Measurements from ENCODE around the gene VPS13C. TPM values are rescaled to one million over a fixed set of nuclear protein-coding genes. Genes with fewer than 3 reads are reported as not detected.
A peak's percentile ranks its signal among the peaks of the same experiment; 100 is the strongest.

Gene VPS13C
- total RNA-seq, 1 donor from 2014 or later = 57.4 TPM

- Mint-ChIP-seq H3K4me1 (ENCODE audit: low read depth) (no peaks in the 10 kb centered on the region), H3K36me3 (ENCODE audit: low read depth) (no peaks in the 10 kb centered on the region), H3K27ac (no peak overlapping the region), H3K9me3 (no peaks in the 10 kb centered on the region), H3K27me3 (ENCODE audit: low read depth) (peaks cover 5% of the 10 kb centered on the region), H3K4me3 (ENCODE audit: low read depth) (no peak overlapping the region)
- intact Hi-C loops (cut with micrococcal nuclease) = no loop called here
- no peak for DNase-seq (ENCODE audit: low spot score)
These were observed 29.4 kb upstream of the VPS13C start for GRCh38 chr15:62089616-62090015.

- H3K36me3 Mint-ChIP-seq (ENCODE audit: low read depth) = no peaks in the 10 kb centered on the region
- no peaks in the 10 kb centered on the region for H3K4me1 Mint-ChIP-seq (ENCODE audit: low read depth)
- H3K27me3 Mint-ChIP-seq (ENCODE audit: low read depth) = peaks cover 5% of the 10 kb centered on the region
- DNase-seq (ENCODE audit: low spot score) = no peak
- no peak overlapping the region for H3K27ac Mint-ChIP-seq
- H3K9me3 Mint-ChIP-seq = no peaks in the 10 kb centered on the region
- intact Hi-C loops (cut with micrococcal nuclease) = no loop called here
- no peak overlapping the region for H3K4me3 Mint-ChIP-seq (ENCODE audit: low read depth)
These were observed 28.1 kb upstream of the VPS13C start for GRCh38 chr15:62088353-62088693.

GRCh38 chr15:62087671-62088352 lies 27.6 kb upstream of the VPS13C start:
- peaks cover 5% of the 10 kb centered on the region for H3K27me3 Mint-ChIP-seq (ENCODE audit: low read depth)
- H3K36me3 Mint-ChIP-seq (ENCODE audit: low read depth) = no peaks in the 10 kb centered on the region
- intact Hi-C loops (cut with micrococcal nuclease) = no loop called here
- no peak overlapping the region for H3K4me3 Mint-ChIP-seq (ENCODE audit: low read depth)
- H3K9me3 Mint-ChIP-seq = no peaks in the 10 kb centered on the region
- no peaks in the 10 kb centered on the region for H3K4me1 Mint-ChIP-seq (ENCODE audit: low read depth)
- DNase-seq (ENCODE audit: low spot score) = no peak
- H3K27ac Mint-ChIP-seq = no peak overlapping the region

GRCh38 chr15:62085740-62086139 lies 25.5 kb upstream of the VPS13C start:
- H3K9me3 Mint-ChIP-seq = no peaks in the 10 kb centered on the region
- no peak for DNase-seq (ENCODE audit: low spot score)
- H3K27me3 Mint-ChIP-seq (ENCODE audit: low read depth) = peaks cover 5% of the 10 kb centered on the region
- H3K4me1 Mint-ChIP-seq (ENCODE audit: low read depth) = no peaks in the 10 kb centered on the region
- no peak overlapping the region for H3K4me3 Mint-ChIP-seq (ENCODE audit: low read depth)
- no peak overlapping the region for H3K27ac Mint-ChIP-seq
- no peaks in the 10 kb centered on the region for H3K36me3 Mint-ChIP-seq (ENCODE audit: low read depth)
- intact Hi-C loops (cut with micrococcal nuclease) = no loop called here

GRCh38 chr15:62083194-62084154 lies 23.2 kb upstream of the VPS13C start:
- intact Hi-C loops (cut with micrococcal nuclease) = no loop called here
- H3K4me3 Mint-ChIP-seq (ENCODE audit: low read depth) = no peak overlapping the region

GRCh38 chr15:62079594-62079993 lies 19.3 kb upstream of the VPS13C start:
- Mint-ChIP-seq H3K36me3 (ENCODE audit: low read depth) (no peaks in the 10 kb centered on the region), H3K27me3 (ENCODE audit: low read depth) (peaks cover 3% of the 10 kb centered on the region), H3K9me3 (no peaks in the 10 kb centered on the region), H3K27ac (no peak overlapping the region), H3K4me1 (ENCODE audit: low read depth) (no peaks in the 10 kb centered on the region), H3K4me3 (ENCODE audit: low read depth) (no peak overlapping the region)
- intact Hi-C loops (cut with micrococcal nuclease) = no loop called here
- DNase-seq (ENCODE audit: low spot score) = no peak

More at GRCh38 chr15:62083194-62084154, 23.2 kb upstream of the VPS13C start:
- no peaks in the 10 kb centered on the region for H3K36me3 Mint-ChIP-seq (ENCODE audit: low read depth)
- H3K9me3 Mint-ChIP-seq = no peaks in the 10 kb centered on the region
- H3K27me3 Mint-ChIP-seq (ENCODE audit: low read depth) = no peaks in the 10 kb centered on the region
- no peaks in the 10 kb centered on the region for H3K4me1 Mint-ChIP-seq (ENCODE audit: low read depth)
- no peak overlapping the region for H3K27ac Mint-ChIP-seq
- no peak for DNase-seq (ENCODE audit: low spot score)

- no peak for DNase-seq (ENCODE audit: low spot score)
- Mint-ChIP-seq H3K4me1 (ENCODE audit: low read depth) (no peaks in the 10 kb centered on the region), H3K36me3 (ENCODE audit: low read depth) (no peaks in the 10 kb centered on the region), H3K4me3 (ENCODE audit: low read depth) (no peak overlapping the region), H3K9me3 (no peaks in the 10 kb centered on the region), H3K27me3 (ENCODE audit: low read depth) (peaks cover 23% of the 10 kb centered on the region), H3K27ac (no peak overlapping the region)
- intact Hi-C loops (cut with micrococcal nuclease) = no loop called here
These were observed 15.5 kb upstream of the VPS13C start for GRCh38 chr15:62075595-62076277.

- no peaks in the 10 kb centered on the region for H3K9me3 Mint-ChIP-seq
- no peak overlapping the region for H3K4me3 Mint-ChIP-seq (ENCODE audit: low read depth)
- H3K27ac Mint-ChIP-seq = no peak overlapping the region
- H3K4me1 Mint-ChIP-seq (ENCODE audit: low read depth) = peaks cover 11% of the 10 kb centered on the region
- H3K36me3 Mint-ChIP-seq (ENCODE audit: low read depth) = no peaks in the 10 kb centered on the region
- peaks cover 40% of the 10 kb centered on the region for H3K27me3 Mint-ChIP-seq (ENCODE audit: low read depth)
- DNase-seq (ENCODE audit: low spot score) = no peak
- intact Hi-C loops (cut with micrococcal nuclease) = loop anchor here (2.0 to 5.0 kb wide), 2 partner anchors 180 to 199 kb away; no protein-coding TSS in a partner anchor
These were observed 11.6 kb upstream of the VPS13C start for GRCh38 chr15:62071711-62072308.

GRCh38 chr15:62069551-62069950 lies 9.3 kb upstream of the VPS13C start:
- H3K4me3 Mint-ChIP-seq (ENCODE audit: low read depth) = no peak overlapping the region
- intact Hi-C loops (cut with micrococcal nuclease) = loop anchor here (5.0 kb wide), 1 partner anchor 83 kb away; no protein-coding TSS in a partner anchor
- no peaks in the 10 kb centered on the region for H3K36me3 Mint-ChIP-seq (ENCODE audit: low read depth)
- H3K27me3 Mint-ChIP-seq (ENCODE audit: low read depth) = peaks cover 59% of the 10 kb centered on the region
- no peak overlapping the region for H3K27ac Mint-ChIP-seq
- peaks cover 16% of the 10 kb centered on the region for H3K4me1 Mint-ChIP-seq (ENCODE audit: low read depth)
- no peaks in the 10 kb centered on the region for H3K9me3 Mint-ChIP-seq
- DNase-seq (ENCODE audit: low spot score) = no peak

GRCh38 chr15:62068810-62069167 lies 8.5 kb upstream of the VPS13C start:
- Mint-ChIP-seq H3K27ac (no peak overlapping the region), H3K27me3 (ENCODE audit: low read depth) (peaks cover 57% of the 10 kb centered on the region), H3K4me1 (ENCODE audit: low read depth) (peaks cover 16% of the 10 kb centered on the region), H3K36me3 (ENCODE audit: low read depth) (no peaks in the 10 kb centered on the region), H3K9me3 (no peaks in the 10 kb centered on the region), H3K4me3 (ENCODE audit: low read depth) (peak overlapping the region; percentile 71)
- intact Hi-C loops (cut with micrococcal nuclease) = loop anchor here (5.0 kb wide), 1 partner anchor 84 kb away; no protein-coding TSS in a partner anchor
- no peak for DNase-seq (ENCODE audit: low spot score)

GRCh38 chr15:62068071-62068809 lies 8.0 kb upstream of the VPS13C start:
- peak overlapping the region; percentile 71 for H3K4me3 Mint-ChIP-seq (ENCODE audit: low read depth)
- no peak overlapping the region for H3K27ac Mint-ChIP-seq
- peak; percentile 18 for DNase-seq (ENCODE audit: low spot score)
- no peaks in the 10 kb centered on the region for H3K9me3 Mint-ChIP-seq
- no peaks in the 10 kb centered on the region for H3K36me3 Mint-ChIP-seq (ENCODE audit: low read depth)
- intact Hi-C loops (cut with micrococcal nuclease) = loop anchor here (5.0 kb wide), 1 partner anchor 84 kb away; no protein-coding TSS in a partner anchor
- H3K27me3 Mint-ChIP-seq (ENCODE audit: low read depth) = peaks cover 58% of the 10 kb centered on the region
- H3K4me1 Mint-ChIP-seq (ENCODE audit: low read depth) = peaks cover 16% of the 10 kb centered on the region

All from activated T-helper 2 cell treated with anti-CD3 and anti-CD28 coated beads, Interferon-gamma antibody, Interleukin-2, Interleukin-4, amounts not matched to agents 10 μg/mL and 5 μg/mL and 100 μg/mL, durations not matched to agents 14 hours and 24 hours and 36 hours (primary cell).